ENCODE data around the gene BMP3. TPM values are rescaled to one million over a fixed set of nuclear protein-coding genes. Genes with fewer than 3 reads are reported as not detected.
"Not testable (repeated sequence)": the region's sequence is repeated elsewhere in the genome, so short reads cannot be mapped to it uniquely, and the experiment has no call there.

Gene BMP3
- total RNA-seq, result not detected
- long read RNA-seq, result 0 reads

DNA sequence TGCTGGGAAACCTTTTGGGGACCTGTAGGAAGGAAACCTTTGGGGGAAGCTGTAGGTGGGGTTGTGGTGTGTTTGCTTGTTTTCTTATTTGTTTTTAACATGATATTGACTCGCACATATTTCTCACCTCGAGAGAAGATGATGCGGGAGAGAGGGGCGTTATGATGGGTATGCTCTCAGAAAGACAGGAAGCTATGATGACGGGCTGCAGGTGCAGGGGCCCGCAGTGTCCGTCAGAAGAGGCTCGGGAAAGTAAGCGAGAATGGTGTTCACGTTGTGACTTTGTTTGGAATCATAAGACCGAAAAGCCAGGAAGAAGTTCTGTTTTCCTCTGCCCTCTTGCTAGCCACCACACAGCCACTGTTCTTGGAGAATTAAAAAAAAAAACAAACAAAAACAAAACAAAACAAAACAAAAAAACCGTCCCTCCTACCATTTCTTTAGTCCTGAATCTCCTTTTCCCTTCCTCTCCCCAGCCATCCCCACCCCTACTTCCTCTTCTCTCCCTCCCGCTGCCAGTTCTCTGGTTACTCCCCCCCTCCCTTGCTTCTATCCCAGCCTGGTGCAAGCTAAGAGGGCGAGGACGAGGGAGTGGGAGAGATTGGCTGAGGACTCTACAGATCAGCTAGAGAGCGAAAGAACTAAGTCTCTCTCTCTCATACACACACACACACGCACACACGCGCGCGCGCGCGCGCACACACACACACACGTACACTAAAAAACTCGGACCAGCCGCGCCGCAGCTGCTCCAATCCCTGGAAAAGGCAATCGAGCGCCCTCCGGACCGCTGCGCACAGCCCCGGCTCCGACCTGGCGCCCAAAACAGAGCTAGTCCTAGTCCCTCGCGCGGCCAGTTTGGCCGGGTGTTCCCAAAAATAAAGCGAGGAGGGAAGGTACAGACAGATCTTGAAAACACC, at the start of gene BMP3:
TSS of gene BMP3 (plus strand) at position 648 of the 920 bp plus-strand sequence. CDS start 577 bp downstream, outside the sequence.
- DNase-seq (ENCODE audit: missing footprints) (no peak), ATAC-seq (peak; percentile 13)
- intact Hi-C loops (cut with DNase I), result no loop called here

- intact Hi-C loops (cut with DNase I), result no loop called here
These were observed 44.5 kb upstream of the BMP3 start for GRCh38 chr4:80986011-80986410.

DNA sequence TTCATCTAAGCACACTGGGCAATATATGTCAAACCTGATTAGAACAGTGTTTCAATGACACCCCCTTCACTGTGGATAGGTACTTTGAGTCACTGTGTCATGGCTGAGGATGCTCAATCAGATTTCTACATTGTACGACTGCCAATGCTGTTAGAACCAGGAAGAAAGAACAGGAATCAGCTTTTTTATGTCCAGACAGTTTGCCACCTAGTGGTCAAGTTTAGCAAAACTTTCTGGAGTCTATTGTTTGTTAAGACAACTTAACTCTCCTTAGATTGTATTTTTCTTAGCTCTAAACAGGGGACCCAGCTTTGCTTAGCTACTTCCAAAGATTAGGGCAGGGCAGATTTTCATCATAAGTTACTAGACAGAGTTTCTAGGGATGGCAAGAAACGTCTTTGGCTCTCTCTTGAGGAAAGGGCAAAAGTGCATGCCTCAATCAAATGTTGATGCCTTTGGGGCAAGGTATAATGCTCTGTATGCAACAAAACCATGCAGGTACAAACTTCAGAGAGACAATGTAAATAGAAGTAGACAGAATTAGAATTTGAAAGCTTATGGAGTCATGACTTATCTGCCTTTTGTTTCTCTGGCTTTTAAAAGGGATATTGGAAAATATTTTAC, 40.5 kb upstream of the BMP3 start:
- no peak for DNase-seq (ENCODE audit: missing footprints)
- ATAC-seq, result no peak
- intact Hi-C loops (cut with DNase I), result loop anchor here (5.0 kb wide), 1 partner anchor 628 kb away; no protein-coding TSS in a partner anchor

More at GRCh38 chr4:80986011-80986410, 44.5 kb upstream of the BMP3 start:
- DNase-seq (ENCODE audit: missing footprints) (no peak), ATAC-seq (no peak)

- intact Hi-C loops (cut with DNase I), result loop anchor here (5.0 kb wide), 1 partner anchor 629 kb away; no protein-coding TSS in a partner anchor
- ATAC-seq (no peak), DNase-seq (ENCODE audit: missing footprints) (no peak)
These were observed 39.7 kb upstream of the BMP3 start for GRCh38 chr4:80990851-80991250.

DNA sequence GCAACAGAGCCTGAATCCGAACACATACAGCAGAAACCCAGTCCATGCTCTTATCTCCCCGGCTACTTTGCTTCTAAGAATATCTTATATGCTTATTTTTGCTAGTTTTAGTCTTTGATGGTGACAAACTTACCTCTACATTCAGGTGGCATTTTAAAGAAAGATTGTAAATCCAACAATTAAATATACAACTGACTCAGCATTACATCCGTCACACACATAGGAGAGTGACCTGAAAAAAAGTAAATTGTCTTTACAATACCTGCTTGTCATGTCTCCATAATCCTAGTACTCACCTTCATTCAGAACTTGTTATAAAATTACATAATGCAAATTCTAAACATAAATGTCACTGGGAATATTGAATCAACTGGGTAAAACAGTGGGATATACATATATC, 30.6 kb upstream of the BMP3 start:
- DNase-seq (ENCODE audit: missing footprints) (no peak), ATAC-seq (no peak)
- intact Hi-C loops (cut with DNase I), result no loop called here

DNA sequence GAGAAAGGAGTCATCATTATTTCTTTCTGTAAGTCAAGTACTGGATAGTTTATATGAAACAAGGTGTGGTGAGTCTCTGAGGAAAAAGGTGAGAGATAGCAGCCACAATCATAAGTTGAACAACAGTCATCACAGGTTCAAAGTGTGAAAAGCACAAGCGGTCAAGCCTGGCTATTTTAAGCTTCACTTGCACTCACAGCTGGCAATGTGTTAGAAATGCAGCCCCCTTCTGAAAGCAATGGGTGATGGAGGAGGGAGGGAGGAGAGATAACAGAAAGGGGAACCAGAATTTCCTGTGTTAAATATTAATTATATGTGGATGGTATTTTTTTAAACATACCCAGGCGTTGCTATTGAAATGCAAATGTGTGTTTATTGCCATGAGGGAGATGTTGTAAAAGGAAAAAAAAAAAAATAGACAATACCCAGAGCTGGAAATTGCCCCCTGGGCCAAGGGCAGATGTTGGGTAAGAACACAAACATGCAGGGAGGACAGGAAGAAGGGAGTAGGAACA, 26.9 kb upstream of the BMP3 start:
- no peak for DNase-seq (ENCODE audit: missing footprints)
- ATAC-seq, result no peak
- intact Hi-C loops (cut with DNase I), result no loop called here

GRCh38 chr4:81007417-81007816, 23.1 kb upstream of the BMP3 start:
- intact Hi-C loops (cut with DNase I), result no loop called here
- DNase-seq (ENCODE audit: missing footprints) (no peak), ATAC-seq (no peak)

DNA sequence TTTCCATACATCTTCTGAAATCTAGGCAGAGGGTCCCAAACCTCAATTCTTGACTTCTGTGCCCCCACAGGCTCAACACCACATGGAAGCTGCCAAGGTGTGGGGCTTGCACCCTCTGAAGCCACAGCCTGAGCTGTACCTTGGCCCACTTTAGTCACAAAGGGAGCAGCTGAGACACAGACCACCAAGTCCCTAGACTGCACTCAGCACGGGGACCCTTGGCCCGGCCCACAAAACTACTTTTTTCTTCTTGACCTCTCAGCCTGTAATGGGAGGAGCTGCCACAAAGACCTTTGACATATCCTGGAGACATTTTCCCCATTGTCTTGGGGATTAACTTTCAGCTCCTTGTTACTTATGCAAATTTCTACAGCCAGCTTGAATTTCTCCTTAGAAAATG, 13.9 kb upstream of the BMP3 start:
- ATAC-seq; intact Hi-C loops (cut with DNase I); DNase-seq (ENCODE audit: missing footprints): not testable (repeated sequence)

GRCh38 chr4:81019006-81019405, 11.5 kb upstream of the BMP3 start:
- DNase-seq (ENCODE audit: missing footprints), result no peak
- intact Hi-C loops (cut with DNase I), result no loop called here
- no peak for ATAC-seq

- ATAC-seq, result no peak
These were observed 9.2 kb upstream of the BMP3 start for GRCh38 chr4:81021142-81021944.

DNA sequence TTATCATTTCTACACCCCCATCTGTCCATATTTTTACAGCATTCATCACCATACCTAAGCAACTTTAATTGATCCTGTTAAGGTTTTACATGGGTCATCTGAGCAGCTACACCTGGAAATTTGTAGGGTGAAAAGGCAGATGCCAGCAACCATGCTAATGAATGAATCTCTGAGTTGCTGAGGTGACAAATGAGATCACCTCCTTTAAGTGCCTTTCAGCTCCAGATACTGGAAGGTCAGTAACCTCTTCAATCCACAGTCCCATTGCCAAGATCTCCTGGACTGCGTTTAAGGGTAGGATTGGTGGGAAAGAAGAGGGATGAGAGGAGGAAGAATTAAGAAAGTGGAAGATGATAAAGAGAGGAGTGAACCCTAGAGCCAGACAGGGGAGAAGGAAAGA, 8.5 kb upstream of the BMP3 start:
- ATAC-seq (no peak), DNase-seq (ENCODE audit: missing footprints) (no peak)
- intact Hi-C loops (cut with DNase I), result no loop called here

More at GRCh38 chr4:81021142-81021944, 9.2 kb upstream of the BMP3 start:
- intact Hi-C loops (cut with DNase I), result no loop called here
- DNase-seq (ENCODE audit: missing footprints), result no peak

DNA sequence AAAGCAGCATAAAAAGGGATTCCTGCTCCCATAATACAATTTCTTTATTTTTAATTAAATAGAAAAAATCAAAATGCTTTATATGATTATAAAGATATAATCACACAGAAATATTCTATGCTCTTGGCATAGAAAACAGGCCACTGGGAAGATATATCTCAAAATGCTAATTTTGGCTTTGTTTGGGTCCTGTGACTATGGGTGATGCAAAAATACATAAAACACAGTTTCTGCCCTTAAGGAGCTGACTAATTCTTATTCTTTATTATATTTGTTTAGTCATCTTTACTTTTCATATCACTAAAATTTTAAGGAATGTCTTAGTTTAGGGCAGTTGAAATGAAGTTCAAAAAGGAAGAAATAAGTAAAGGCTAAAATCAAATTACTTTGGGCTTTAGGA, 7.0 kb upstream of the BMP3 start:
- intact Hi-C loops (cut with DNase I), result no loop called here
- no peak for DNase-seq (ENCODE audit: missing footprints)

GRCh38 chr4:81030981-81031791, 678 bp downstream of the BMP3 start:
- peak; percentile 20 for ATAC-seq
- no peak for DNase-seq (ENCODE audit: missing footprints)
- intact Hi-C loops (cut with DNase I), result no loop called here

More for the DNA sequence above, 7.0 kb upstream of the BMP3 start:
- no peak for ATAC-seq

- intact Hi-C loops (cut with DNase I), result no loop called here
- DNase-seq (ENCODE audit: missing footprints) (no peak), ATAC-seq (no peak)
These were observed 1.5 kb downstream of the BMP3 start for GRCh38 chr4:81031796-81032551.

GRCh38 chr4:81032771-81033684, 2.5 kb downstream of the BMP3 start:
- no peak for ATAC-seq
- DNase-seq (ENCODE audit: missing footprints), result no peak
- intact Hi-C loops (cut with DNase I), result no loop called here

- intact Hi-C loops (cut with DNase I), result no loop called here
- DNase-seq (ENCODE audit: missing footprints) (no peak), ATAC-seq (no peak)
These were observed 8.3 kb downstream of the BMP3 start for GRCh38 chr4:81038636-81039350.

Measured in Right ventricle myocardium inferior (tissue), 1 donor.